Nephron (organoid): ENCODE data around the gene FN1.

Source experiments
- H3K27ac Mint-ChIP-seq, 3 experiments: 2 replicates each; pipeline ENCODE4 v1.8.0; 2020; ENCODE audit warnings: mixed read lengths in 3 of 3, mild to moderate bottlenecking in 2 of 3, moderate library complexity in 1 of 3
- H3K27me3 Mint-ChIP-seq: 2 replicates; pipeline ENCODE4 v1.8.0; 2021; ENCODE audit warnings: low read depth, mild to moderate bottlenecking, moderate library complexity, mixed read lengths
- H3K36me3 Mint-ChIP-seq: 2 replicates; pipeline ENCODE4 v1.8.0; 2020; ENCODE audit warnings: low read depth, mixed read lengths
- H3K4me1 Mint-ChIP-seq: 2 replicates; pipeline ENCODE4 v1.8.0; 2020; ENCODE audit warnings: mixed read lengths
- H3K4me3 Mint-ChIP-seq, 3 experiments: 2 replicates each; pipeline ENCODE4 v1.8.0; 2020; ENCODE audit warnings: mild to moderate bottlenecking in 3 of 3, mixed read lengths in 3 of 3, moderate library complexity in 2 of 3
- H3K9me3 Mint-ChIP-seq: 2 replicates; pipeline ENCODE4 v1.8.0; 2020; ENCODE audit warnings: mixed read lengths
- CTCF ChIP-seq, 3 experiments: fragments of 200-600 bp; sonication (generic); IDR thresholded peaks; one replicate each; pipeline ENCODE4 v1.5.0; 2021; ENCODE audit warnings: antibody characterized with exemption in 3 of 3; ENCODE audit not compliant: unreplicated experiment in 3 of 3

Gene FN1

GRCh38 chr2:215391531-215391930 lies 44.3 kb downstream of the FN1 start:
- Mint-ChIP-seq H3K4me1 (no peaks in the 10 kb centered on the region), H3K4me3 (no peak overlapping the region), H3K27me3 (no peaks in the 10 kb centered on the region), H3K9me3 (no peaks in the 10 kb centered on the region), H3K27ac (no peak overlapping the region), H3K36me3 (peaks cover 67% of the 10 kb centered on the region)
- TF ChIP-seq CTCF (IDR thresholded peaks at IDR 0.05; ENCODE audit: unreplicated experiment in 3 of 3): no peak

- no peaks in the 10 kb centered on the region for H3K27me3 Mint-ChIP-seq
- no peak for TF ChIP-seq CTCF (IDR thresholded peaks at IDR 0.05; ENCODE audit: unreplicated experiment in 3 of 3)
- no peak overlapping the region for H3K27ac Mint-ChIP-seq
- no peak overlapping the region for H3K4me3 Mint-ChIP-seq
- H3K9me3 Mint-ChIP-seq: no peaks in the 10 kb centered on the region
- peaks cover 68% of the 10 kb centered on the region for H3K36me3 Mint-ChIP-seq
- H3K4me1 Mint-ChIP-seq: no peaks in the 10 kb centered on the region
Observed at GRCh38 chr2:215390550-215390913, 45.3 kb downstream of the FN1 start.

- Mint-ChIP-seq H3K36me3 (peaks cover 68% of the 10 kb centered on the region), H3K9me3 (no peaks in the 10 kb centered on the region), H3K4me1 (no peaks in the 10 kb centered on the region), H3K27ac (no peak overlapping the region), H3K4me3 (no peak overlapping the region), H3K27me3 (no peaks in the 10 kb centered on the region)
- no peak for TF ChIP-seq CTCF (IDR thresholded peaks at IDR 0.05; ENCODE audit: unreplicated experiment in 3 of 3)
Observed at GRCh38 chr2:215388002-215388728, 47.7 kb downstream of the FN1 start.

- H3K4me3 Mint-ChIP-seq: no peak overlapping the region
- no peaks in the 10 kb centered on the region for H3K4me1 Mint-ChIP-seq
- peaks cover 68% of the 10 kb centered on the region for H3K36me3 Mint-ChIP-seq
- H3K9me3 Mint-ChIP-seq: no peaks in the 10 kb centered on the region
- no peak overlapping the region for H3K27ac Mint-ChIP-seq
- no peak for TF ChIP-seq CTCF (IDR thresholded peaks at IDR 0.05; ENCODE audit: unreplicated experiment in 3 of 3)
- H3K27me3 Mint-ChIP-seq: no peaks in the 10 kb centered on the region
Observed at GRCh38 chr2:215386566-215386965, 49.3 kb downstream of the FN1 start.

- H3K4me1 Mint-ChIP-seq: no peaks in the 10 kb centered on the region
- no peak overlapping the region for H3K27ac Mint-ChIP-seq
- no peak overlapping the region for H3K4me3 Mint-ChIP-seq
- H3K36me3 Mint-ChIP-seq: peaks cover 60% of the 10 kb centered on the region
- no peaks in the 10 kb centered on the region for H3K9me3 Mint-ChIP-seq
- H3K27me3 Mint-ChIP-seq: no peaks in the 10 kb centered on the region
- no peak for TF ChIP-seq CTCF (IDR thresholded peaks at IDR 0.05; ENCODE audit: unreplicated experiment in 3 of 3)
Observed at GRCh38 chr2:215384710-215385109, 51.2 kb downstream of the FN1 start.

- TF ChIP-seq CTCF (IDR thresholded peaks at IDR 0.05; ENCODE audit: unreplicated experiment in 3 of 3): no peak
- Mint-ChIP-seq H3K27ac (no peak overlapping the region), H3K9me3 (no peaks in the 10 kb centered on the region)
Observed at GRCh38 chr2:215383652-215384279, 52.1 kb downstream of the FN1 start.

More at GRCh38 chr2:215383652-215384279, 52.1 kb downstream of the FN1 start:
- Mint-ChIP-seq H3K36me3 (peaks cover 66% of the 10 kb centered on the region), H3K4me3 (no peak overlapping the region), H3K4me1 (no peaks in the 10 kb centered on the region), H3K27me3 (no peaks in the 10 kb centered on the region)
